ENCODE data around the gene TMEM130. TPM values are rescaled to one million over a fixed set of nuclear protein-coding genes. Genes with fewer than 3 reads are reported as not detected.

The TMEM130 gene
- polyA plus RNA-seq, 3 donors, result 0.05 TPM; not detected in 2

DNA sequence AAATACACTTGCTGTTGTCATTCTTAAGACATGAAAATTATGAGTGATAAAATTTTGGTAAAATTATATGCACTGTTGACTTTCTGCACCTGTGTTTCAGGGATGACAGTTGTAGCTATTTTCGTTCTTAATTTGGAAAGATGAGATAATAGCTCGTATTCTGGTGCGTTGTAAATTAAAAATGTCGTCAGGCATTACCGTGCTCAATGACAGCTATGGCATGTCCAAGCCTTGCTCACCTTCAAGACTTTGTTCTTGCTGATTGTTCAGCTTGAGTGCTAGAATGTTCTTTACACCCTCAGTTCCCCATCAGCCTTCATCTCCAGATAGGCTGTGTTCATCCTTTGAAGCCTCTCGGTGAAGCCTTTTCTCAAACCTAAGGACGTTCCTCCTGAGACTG, 30.0 kb upstream of the TMEM130 start:
- H3K27ac ChIP-seq (ENCODE audit: low read depth in 1 of 2, low read length in 2 of 2), result no peak overlapping the region
- H3K4me1 Mint-ChIP-seq, result no peaks in the 10 kb centered on the region
- H3K9me3 Mint-ChIP-seq, result no peaks in the 10 kb centered on the region
- no peak overlapping the region for H2AFZ ChIP-seq (ENCODE audit: insufficient read depth, low read depth, low read length, poor library complexity, severe bottlenecking)
- no peaks in the 10 kb centered on the region for H3K4me1 ChIP-seq (ENCODE audit: control insufficient read depth in 1 of 2, insufficient read depth in 2 of 2, low read length in 2 of 2)
- DNase-seq, result no peak
- H4K20me1 ChIP-seq (ENCODE audit: insufficient read depth, low read length), result no peaks in the 10 kb centered on the region
- H3K4me3 ChIP-seq (replicated peaks in 1 of 3; ENCODE audit: low read depth in 2 of 3, low read length in 3 of 3), result no peak overlapping the region
- intact Hi-C loops (cut with micrococcal nuclease), result loop anchor here (10.0 kb wide), 2 partner anchors 65 to 75 kb away; no protein-coding TSS in a partner anchor
- H3K4me2 ChIP-seq (replicated peaks; ENCODE audit: extremely low read depth, low read length, poor library complexity, severe bottlenecking), result no peak overlapping the region
- H3K27me3 ChIP-seq (ENCODE audit: control insufficient read depth in 2 of 2, insufficient read depth in 2 of 2, low read length in 2 of 2), result no peaks in the 10 kb centered on the region
- H3K79me2 ChIP-seq (ENCODE audit: insufficient read depth, low read length), result no peaks in the 10 kb centered on the region
- 100% methylated on average over 2 of the region's 7 CpGs for WGBS (ENCODE audit: insufficient coverage)
- TF ChIP-seq CTCF (IDR thresholded peaks at IDR 0.05), result no peak
- no peak overlapping the region for H3K27ac Mint-ChIP-seq
- peaks cover 85 to 100% of the 10 kb centered on the region in 2 donors for H3K36me3 Mint-ChIP-seq
- peaks cover 0 to 1% (median 0%) of the 10 kb centered on the region in 3 donors for H3K27me3 Mint-ChIP-seq (ENCODE audit: low read depth in 3 of 3)
- peaks cover 92 to 100% of the 10 kb centered on the region in 2 donors for H3K36me3 ChIP-seq (replicated peaks in 1 of 2; ENCODE audit: control insufficient read depth in 1 of 2, insufficient read depth in 2 of 2, low read length in 2 of 2)
- no peak overlapping the region for H3K9ac ChIP-seq (ENCODE audit: insufficient read depth, low read length, poor library complexity, severe bottlenecking)
- no peaks in the 10 kb centered on the region for H3K9me3 ChIP-seq (replicated peaks in 1 of 2; ENCODE audit: control insufficient read depth in 1 of 2, insufficient read depth in 1 of 2, low read length in 2 of 2)
- H3K4me3 Mint-ChIP-seq, result no peak overlapping the region

DNA sequence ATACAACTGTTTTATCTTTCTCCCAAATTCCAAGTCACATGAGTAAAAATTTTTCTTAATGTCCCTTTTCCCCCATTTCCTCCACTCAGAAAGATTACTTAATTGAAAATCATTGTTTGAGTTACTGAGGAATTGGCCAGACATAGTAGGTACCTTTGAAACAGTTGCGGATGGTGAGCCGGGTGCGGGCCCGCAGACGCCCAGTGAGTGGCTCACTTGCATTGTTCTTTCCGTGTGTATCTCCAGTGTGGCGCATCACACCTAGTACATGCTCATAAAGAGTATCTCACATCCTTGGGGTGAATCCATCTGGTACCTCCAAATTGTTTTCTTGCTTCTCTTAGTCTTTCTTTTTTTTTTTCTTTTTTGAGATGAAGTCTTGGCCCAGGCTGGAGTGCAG, 22.8 kb upstream of the TMEM130 start:
- 98% methylated on average over 5 of the region's 7 CpGs for WGBS (ENCODE audit: insufficient coverage)
- H3K27me3 ChIP-seq (ENCODE audit: control insufficient read depth in 2 of 2, insufficient read depth in 2 of 2, low read length in 2 of 2), result no peaks in the 10 kb centered on the region
- no peaks in the 10 kb centered on the region for H3K4me1 ChIP-seq (ENCODE audit: control insufficient read depth in 1 of 2, insufficient read depth in 2 of 2, low read length in 2 of 2)
- peaks cover 75 to 96% of the 10 kb centered on the region in 2 donors for H3K36me3 ChIP-seq (replicated peaks in 1 of 2; ENCODE audit: control insufficient read depth in 1 of 2, insufficient read depth in 2 of 2, low read length in 2 of 2)
- peaks cover 75 to 88% of the 10 kb centered on the region in 2 donors for H3K36me3 Mint-ChIP-seq
- H3K27ac ChIP-seq (ENCODE audit: low read depth in 1 of 2, low read length in 2 of 2), result no peak overlapping the region
- no peak overlapping the region for H3K4me2 ChIP-seq (replicated peaks; ENCODE audit: extremely low read depth, low read length, poor library complexity, severe bottlenecking)
- no peak for TF ChIP-seq CTCF (IDR thresholded peaks at IDR 0.05)
- H3K9me3 ChIP-seq (replicated peaks in 1 of 2; ENCODE audit: control insufficient read depth in 1 of 2, insufficient read depth in 1 of 2, low read length in 2 of 2), result no peaks in the 10 kb centered on the region
- no peak for DNase-seq
- intact Hi-C loops (cut with micrococcal nuclease), result no loop called here
- no peak overlapping the region for H3K4me3 ChIP-seq (replicated peaks in 1 of 3; ENCODE audit: low read depth in 2 of 3, low read length in 3 of 3)
- H3K27ac Mint-ChIP-seq, result peak overlapping the region in 1 of 7 donors; percentile 49
- no peaks in the 10 kb centered on the region for H3K79me2 ChIP-seq (ENCODE audit: insufficient read depth, low read length)
- H3K4me3 Mint-ChIP-seq, result no peak overlapping the region
- H3K27me3 Mint-ChIP-seq (ENCODE audit: low read depth in 3 of 3), result peaks cover 0 to 1% (median 0%) of the 10 kb centered on the region in 3 donors
- H4K20me1 ChIP-seq (ENCODE audit: insufficient read depth, low read length), result no peaks in the 10 kb centered on the region
- no peaks in the 10 kb centered on the region for H3K4me1 Mint-ChIP-seq
- H3K9ac ChIP-seq (ENCODE audit: insufficient read depth, low read length, poor library complexity, severe bottlenecking), result no peak overlapping the region
- H3K9me3 Mint-ChIP-seq, result no peaks in the 10 kb centered on the region
- H2AFZ ChIP-seq (ENCODE audit: insufficient read depth, low read depth, low read length, poor library complexity, severe bottlenecking), result no peak overlapping the region
